ENCODE results near the gene CPD. TPM values are rescaled to one million over a fixed set of nuclear protein-coding genes. Genes with fewer than 3 reads are reported as not detected.

Gene CPD
- polyA plus RNA-seq, 2 of the 4 experiments (the other 2 are of a cell fraction), result 22.4 to 83.3 TPM

- POLR2A ChIA-PET, result no interaction called here
Observed at GRCh38 chr17:30354701-30355100, 24.0 kb upstream of the CPD start.

DNA sequence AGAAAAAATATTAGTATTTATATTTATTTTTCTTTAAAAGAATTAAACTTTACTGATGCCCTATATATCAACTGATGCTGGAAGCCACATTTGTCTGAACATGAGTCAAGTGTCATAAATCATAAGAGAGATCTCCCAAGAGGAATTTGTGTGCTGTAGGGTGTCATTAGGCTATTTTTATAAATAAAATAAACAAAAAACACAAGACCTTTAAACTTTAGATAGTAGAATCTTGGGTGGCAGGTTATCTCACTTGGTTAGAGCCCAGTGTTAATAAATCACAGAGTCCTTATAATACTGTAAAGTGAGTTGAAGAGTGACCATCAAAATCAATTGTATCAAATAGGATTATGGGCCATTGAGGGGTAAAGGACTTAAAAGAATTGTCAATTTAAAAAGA lies 21.3 kb upstream of the CPD start:
- peaks cover 8% of the 10 kb centered on the region; the same call in 2 of the 3 replicates for H3K4me1 ChIP-seq
- H3K4me2 ChIP-seq, result no peak overlapping the region
- no peak overlapping the region for H3K27ac ChIP-seq
- DNase-seq (ENCODE audit: low read depth in 1 of 2, low spot score in 1 of 2), result no peak
- ChIA-PET POLR2A (no interaction called here), CTCF (interaction anchor here (0.5 to 3.2 kb wide), 6 partner anchors 7 to 116 kb away, joined by 3 to 23 read pairs (median 6); no protein-coding TSS in a partner anchor)
- no peak for ATAC-seq
- H3K4me3 ChIP-seq, result no peak overlapping the region
- peaks cover 16% of the 10 kb centered on the region for H3K9me3 ChIP-seq
- no peak for FAIRE-seq
- TF ChIP-seq SREBF2 (IDR thresholded peaks at IDR 0.05), result no peak
- TF ChIP-seq MAZ (IDR thresholded peaks at IDR 0.05; ENCODE audit: borderline replicate concordance, low read depth, low read length), result no peak
- no peak for TF ChIP-seq JUN (IDR thresholded peaks at IDR 0.05)
- TF ChIP-seq, protein P1, sequence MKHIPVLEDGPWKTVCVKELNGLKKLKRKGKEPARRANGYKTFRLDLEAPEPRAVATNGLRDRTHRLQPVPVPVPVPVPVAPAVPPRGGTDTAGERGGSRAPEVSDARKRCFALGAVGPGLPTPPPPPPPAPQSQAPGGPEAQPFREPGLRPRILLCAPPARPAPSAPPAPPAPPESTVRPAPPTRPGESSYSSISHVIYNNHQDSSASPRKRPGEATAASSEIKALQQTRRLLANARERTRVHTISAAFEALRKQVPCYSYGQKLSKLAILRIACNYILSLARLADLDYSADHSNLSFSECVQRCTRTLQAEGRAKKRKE (CRISPR knock-in tag; IDR thresholded peaks at IDR 0.05; ENCODE audit: low read depth), result no peak
- no peak for TF ChIP-seq TP53 (CRISPR knock-in tag; IDR thresholded peaks at IDR 0.05)
- TF ChIP-seq, protein P2, sequence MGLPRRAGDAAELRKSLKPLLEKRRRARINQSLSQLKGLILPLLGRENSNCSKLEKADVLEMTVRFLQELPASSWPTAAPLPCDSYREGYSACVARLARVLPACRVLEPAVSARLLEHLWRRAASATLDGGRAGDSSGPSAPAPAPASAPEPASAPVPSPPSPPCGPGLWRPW (IDR thresholded peaks at IDR 0.05), result no peak
- TF ChIP-seq TFCP2L1 (CRISPR knock-in tag; IDR thresholded peaks at IDR 0.05), result no peak
- TF ChIP-seq ZC3H11A (IDR thresholded peaks at IDR 0.05), result no peak

More at GRCh38 chr17:30354701-30355100, 24.0 kb upstream of the CPD start:
- CTCF ChIA-PET, result interaction anchor here (0.6 to 3.2 kb wide), 6 partner anchors 13 to 1607 kb away, joined by 3 to 23 read pairs (median 3); no protein-coding TSS in a partner anchor
- no peak overlapping the region for H3K4me2 ChIP-seq
- peaks cover 3% of the 10 kb centered on the region; the same call in 1 of the 3 replicates for H3K9me3 ChIP-seq
- no peak for ATAC-seq
- H3K4me3 ChIP-seq, result no peak overlapping the region
- no peak for TF ChIP-seq ELK1 (IDR thresholded peaks at IDR 0.05; ENCODE audit: low read depth, low read length)
- no peak for TF ChIP-seq CBX8 (IDR thresholded peaks at IDR 0.05)
- no peak for TF ChIP-seq SREBF2 (IDR thresholded peaks at IDR 0.05)
- TF ChIP-seq RNF2 (IDR thresholded peaks at IDR 0.05; ENCODE audit: borderline replicate concordance, low read depth), result no peak
- no peak for TF ChIP-seq E2F6 (IDR thresholded peaks at IDR 0.05; ENCODE audit: borderline replicate concordance, low read depth)
- TF ChIP-seq JUN (IDR thresholded peaks at IDR 0.05), result no peak
- no peak for TF ChIP-seq EHMT2 (IDR thresholded peaks at IDR 0.05; ENCODE audit: low read depth)
- TF ChIP-seq, protein P3, sequence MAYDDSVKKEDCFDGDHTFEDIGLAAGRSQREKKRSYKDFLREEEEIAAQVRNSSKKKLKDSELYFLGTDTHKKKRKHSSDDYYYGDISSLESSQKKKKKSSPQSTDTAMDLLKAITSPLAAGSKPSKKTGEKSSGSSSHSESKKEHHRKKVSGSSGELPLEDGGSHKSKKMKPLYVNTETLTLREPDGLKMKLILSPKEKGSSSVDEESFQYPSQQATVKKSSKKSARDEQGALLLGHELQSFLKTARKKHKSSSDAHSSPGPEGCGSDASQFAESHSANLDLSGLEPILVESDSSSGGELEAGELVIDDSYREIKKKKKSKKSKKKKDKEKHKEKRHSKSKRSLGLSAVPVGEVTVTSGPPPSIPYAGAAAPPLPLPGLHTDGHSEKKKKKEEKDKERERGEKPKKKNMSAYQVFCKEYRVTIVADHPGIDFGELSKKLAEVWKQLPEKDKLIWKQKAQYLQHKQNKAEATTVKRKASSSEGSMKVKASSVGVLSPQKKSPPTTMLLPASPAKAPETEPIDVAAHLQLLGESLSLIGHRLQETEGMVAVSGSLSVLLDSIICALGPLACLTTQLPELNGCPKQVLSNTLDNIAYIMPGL (CRISPR knock-in tag; IDR thresholded peaks at IDR 0.05; ENCODE audit: borderline replicate concordance), result no peak
- TF ChIP-seq CTCF (IDR thresholded peaks at IDR 0.05), result no peak
- TF ChIP-seq RARB (CRISPR knock-in tag; IDR thresholded peaks at IDR 0.05), result no peak
- no peak for TF ChIP-seq HDAC2 (IDR thresholded peaks at IDR 0.05)
- TF ChIP-seq NPAS2 (CRISPR knock-in tag; IDR thresholded peaks at IDR 0.05; ENCODE audit: borderline replicate concordance), result no peak
- TF ChIP-seq GATA3 (IDR thresholded peaks at IDR 0.05; ENCODE audit: borderline replicate concordance), result no peak
- no peak for TF ChIP-seq ZSCAN20 (CRISPR knock-in tag; IDR thresholded peaks at IDR 0.05)
- TF ChIP-seq PHF8 (IDR thresholded peaks at IDR 0.05; ENCODE audit: borderline replicate concordance, low read depth), result no peak
- TF ChIP-seq JUNB (IDR thresholded peaks at IDR 0.05), result no peak
- no peak for TF ChIP-seq ZFP36 (IDR thresholded peaks at IDR 0.05; ENCODE audit: borderline replicate concordance, partially characterized antibody)
- TF ChIP-seq MAFK (IDR thresholded peaks at IDR 0.05; ENCODE audit: partially characterized antibody), result no peak
- no peak for DNase-seq (ENCODE audit: low read depth in 1 of 2, low spot score in 1 of 2)
- FAIRE-seq, result no peak
- H3K4me1 ChIP-seq, result peaks cover 8% of the 10 kb centered on the region; the same call in 2 of the 3 replicates
- H3K27ac ChIP-seq, result no peak overlapping the region
